ENCODE data around the gene TSEN34.
A peak's percentile ranks its signal among the peaks of the same experiment; 100 is the strongest.
"Not testable (repeated sequence)": the region's sequence is repeated elsewhere in the genome, so short reads cannot be mapped to it uniquely, and the experiment has no call there.

Gene TSEN34

DNA sequence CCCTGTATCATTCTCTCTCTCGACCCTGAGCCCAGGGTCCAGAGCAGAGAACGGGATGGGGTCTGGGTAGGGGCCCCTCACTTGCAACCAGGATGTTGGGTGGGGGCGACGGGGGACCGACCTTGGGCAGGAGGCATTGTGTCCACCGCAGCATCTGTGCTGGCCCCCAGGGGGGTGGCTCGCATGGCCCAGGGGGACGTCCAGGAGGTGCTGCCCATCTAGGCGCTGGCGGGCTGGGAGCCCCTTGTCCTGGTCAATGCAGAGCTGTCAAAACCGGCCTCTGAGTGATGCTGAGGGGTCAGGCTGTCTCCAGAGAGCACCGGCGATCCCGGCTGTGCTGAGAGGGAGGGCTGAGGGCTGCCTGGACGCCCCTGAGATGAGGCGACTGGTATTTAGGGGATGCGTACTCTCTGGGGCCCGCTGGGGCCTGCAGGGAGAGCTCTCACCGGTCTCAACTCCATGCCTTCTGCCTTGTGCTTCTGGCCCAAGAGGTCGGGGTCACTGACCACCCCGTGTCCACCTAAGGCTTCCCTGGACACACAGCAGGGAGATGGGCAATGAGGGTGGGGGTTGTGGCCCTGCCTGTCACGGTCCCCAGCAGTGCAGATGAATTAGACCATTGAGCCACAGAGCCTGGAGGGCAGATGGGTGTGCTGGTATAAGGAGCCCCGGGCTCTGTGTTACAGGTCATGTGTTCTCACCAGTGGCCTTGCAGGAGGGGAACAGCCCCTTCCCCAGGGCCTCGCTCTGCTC, 18.1 kb downstream of the TSEN34 start:
- no peak for DNase-seq (ENCODE audit: low read depth, low spot score)

DNA sequence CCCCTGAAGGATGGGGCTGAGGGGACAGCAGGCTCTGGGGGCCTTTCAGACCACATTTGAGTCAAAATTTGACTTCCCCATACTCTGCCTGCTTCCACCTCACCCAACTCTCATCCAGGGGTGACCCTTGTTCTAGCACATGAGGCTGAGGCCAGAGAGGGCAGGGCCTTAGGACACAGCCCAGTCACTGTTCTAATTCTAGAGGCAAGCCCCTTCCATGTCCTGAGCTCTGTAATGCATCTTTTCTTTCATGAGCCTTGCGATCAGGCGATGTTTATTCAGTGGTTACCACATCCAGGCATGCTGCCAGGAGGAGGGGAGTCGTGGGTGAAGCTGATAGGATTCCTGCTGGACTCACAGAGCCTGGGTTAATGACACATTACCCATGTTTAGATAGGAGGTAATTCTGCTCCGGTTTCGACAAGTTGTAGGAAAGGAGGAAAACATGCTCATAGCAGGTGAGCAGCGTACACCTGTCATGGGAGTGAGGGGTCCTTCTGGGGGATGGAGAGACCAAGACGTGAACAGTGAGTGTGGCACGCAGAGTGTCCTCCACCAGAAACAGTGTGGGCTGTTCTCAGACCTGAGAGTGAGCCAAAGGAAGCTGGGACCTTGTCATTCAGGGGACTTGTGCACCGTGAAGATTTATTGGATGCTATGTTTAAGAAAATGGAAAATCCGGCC, 18.8 kb downstream of the TSEN34 start:
- DNase-seq (ENCODE audit: low read depth, low spot score): peak; percentile 86

DNA sequence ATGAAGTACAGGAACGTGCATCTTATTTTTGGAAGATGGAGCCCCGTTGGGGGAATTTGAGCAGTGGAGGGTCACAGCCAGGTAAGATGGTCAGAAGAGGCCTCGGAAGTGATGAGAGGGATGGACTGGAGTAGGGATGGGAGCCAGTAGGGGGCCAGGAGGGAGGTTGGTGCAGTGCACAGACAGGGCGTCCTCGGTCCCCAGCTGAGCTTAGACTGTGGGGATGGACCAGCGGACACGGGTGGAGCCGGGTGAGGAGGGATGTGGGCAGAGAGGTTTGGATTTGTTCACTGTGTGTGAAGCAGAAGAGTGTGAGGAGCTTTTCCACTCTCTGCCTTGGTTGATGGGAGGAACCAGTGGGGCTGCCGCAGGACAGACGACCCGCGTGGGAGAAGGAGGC, 20.1 kb downstream of the TSEN34 start:
- no peak for DNase-seq (ENCODE audit: low read depth, low spot score)

DNA sequence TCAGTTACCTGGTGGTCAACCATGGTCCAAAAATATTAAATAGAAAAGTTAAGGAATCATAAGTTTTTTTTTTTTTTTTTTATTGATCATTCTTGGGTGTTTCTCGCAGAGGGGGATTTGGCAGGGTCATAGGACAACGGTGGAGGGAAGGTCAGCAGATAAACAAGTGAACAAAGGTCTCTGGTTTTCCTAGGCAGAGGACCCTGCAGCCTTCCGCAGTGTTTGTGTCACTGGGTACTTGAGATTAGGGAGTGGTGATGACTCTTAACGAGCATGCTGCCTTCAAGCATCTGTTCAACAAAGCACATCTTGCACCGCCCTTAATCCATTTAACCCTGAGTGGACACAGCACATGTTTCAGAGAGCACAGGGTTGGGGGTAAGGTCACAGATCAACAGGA, 23.1 kb downstream of the TSEN34 start:
- DNase-seq (ENCODE audit: low read depth, low spot score): not testable (repeated sequence)

DNA sequence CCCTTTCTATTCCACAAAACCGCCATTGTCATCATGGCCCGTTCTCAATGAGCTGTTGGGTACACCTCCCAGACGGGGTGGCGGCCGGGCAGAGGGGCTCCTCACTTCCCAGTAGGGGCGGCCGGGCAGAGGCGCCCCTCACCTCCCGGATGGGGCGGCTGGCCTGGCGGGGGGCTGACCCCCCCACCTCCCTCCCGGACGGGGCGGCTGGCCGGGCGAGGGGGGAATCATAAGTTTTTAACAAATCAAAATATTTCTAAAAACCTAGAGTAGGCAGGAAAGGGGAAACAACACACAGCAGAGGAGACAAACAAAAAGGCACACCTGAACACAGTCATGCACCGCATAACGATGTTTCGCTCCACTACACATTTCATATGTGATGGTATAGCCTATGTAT, 23.6 kb downstream of the TSEN34 start:
- DNase-seq (ENCODE audit: low read depth, low spot score): not testable (repeated sequence)

DNA sequence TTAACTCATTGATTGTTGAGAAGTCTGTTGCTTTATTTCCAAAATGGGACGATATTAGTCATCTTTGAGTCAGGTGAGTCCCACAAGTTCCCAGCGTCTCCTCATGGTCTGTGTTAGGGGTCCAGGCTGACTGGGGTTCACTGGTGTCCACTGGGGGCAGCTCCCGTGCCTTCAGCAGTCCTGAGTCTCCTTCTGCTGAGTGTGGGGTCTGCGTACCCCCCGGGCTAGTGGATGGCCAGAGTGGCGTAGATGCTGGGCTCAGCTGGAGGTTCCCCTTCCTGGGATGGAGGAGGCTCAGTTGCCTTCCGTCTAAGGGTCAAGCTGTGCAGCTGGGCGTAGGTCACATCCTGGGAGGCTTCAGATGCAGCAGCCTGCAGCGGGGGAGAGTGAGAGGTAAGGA, 25.8 kb downstream of the TSEN34 start:
- DNase-seq (ENCODE audit: low read depth, low spot score): no peak

DNA sequence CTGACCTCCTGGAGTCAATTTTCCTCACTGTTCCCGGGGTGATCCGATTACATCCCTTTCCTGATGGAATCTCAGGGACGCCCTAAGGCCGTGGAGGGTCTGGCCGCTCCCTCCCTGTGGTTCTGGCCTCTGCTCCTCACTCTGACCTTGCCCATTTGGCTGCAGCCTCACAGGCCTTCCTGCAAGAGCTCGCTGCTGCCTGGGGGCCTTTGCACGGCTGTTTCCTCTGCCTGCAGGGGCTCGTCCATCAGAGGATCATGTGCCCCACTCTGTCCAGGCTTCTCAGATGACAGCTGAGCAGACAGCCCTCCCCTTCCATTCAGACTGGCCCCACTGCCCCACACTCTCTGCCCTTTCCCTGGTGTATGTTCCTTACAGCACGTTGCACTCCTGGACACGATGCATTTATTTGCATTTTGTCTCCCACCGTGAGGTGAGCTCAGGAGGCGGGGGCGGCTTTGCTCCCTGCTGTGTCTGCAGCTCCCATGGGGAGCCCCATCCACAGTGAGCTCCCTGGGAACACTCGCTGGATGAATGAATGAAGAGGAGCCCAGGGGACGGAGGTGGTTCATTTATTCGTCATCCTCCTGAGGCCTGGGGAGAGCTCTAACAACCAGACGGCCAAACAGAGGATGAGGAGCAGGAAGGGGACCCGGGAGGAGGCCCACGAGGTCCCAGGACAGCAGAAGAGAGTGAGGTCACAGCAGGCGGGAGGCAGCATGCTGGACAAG, 26.6 kb downstream of the TSEN34 start:
- DNase-seq (ENCODE audit: low read depth, low spot score): not testable (repeated sequence)

DNA sequence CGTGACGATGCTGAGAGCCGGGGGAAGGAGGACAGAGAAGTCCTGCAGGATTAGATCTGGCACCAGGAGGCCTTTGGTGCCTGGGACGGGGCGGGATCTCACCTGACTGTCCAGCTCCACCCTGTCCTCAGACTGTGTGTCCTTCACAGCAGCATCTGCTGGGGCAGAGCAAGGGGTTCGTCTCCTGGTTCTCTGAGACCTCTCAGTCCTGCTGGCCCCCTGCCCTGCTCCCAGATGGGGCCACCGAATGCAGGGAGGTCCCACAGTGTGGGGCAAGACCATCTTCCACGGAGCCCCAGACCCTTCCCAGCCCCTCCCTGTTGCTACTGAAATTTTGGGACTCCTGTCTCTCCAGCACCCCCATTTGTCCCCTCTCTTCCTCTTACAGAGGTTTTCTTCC, 27.2 kb downstream of the TSEN34 start:
- no peak for DNase-seq (ENCODE audit: low read depth, low spot score)

DNA sequence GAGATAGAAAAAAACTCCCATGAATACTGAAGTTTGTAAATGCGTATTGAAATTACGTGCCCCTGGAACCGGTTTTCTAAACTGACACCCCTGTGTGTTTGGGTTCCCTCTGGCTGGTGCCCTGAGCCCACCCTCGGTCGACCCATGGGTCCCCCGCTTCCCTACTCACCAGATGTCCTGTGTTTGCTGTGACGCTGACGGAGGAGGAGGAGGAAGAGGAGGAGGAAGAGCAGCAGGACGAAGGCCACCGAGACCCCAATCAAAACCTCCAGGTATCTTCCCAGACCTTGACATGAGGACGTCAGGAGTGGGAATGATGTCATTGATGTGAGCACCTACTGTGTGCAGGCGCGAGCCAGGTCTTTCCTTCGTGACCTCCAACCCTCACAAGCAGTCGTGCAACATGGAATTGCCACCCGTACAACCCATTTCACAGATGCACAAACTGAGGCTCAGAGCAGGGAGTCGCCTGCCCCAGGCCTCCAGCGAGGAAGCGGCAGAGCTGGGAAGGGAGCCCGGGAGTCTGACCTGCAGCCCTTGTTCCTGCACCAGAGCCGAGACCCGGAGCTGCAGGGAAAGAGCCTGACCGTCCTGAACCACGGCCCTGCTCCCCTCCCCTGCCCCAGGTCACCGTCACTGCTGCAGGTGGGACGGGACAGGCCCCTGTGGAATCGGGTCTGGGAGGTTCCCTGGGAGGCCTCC, 28.0 kb downstream of the TSEN34 start:
- DNase-seq (ENCODE audit: low read depth, low spot score): no peak

DNA sequence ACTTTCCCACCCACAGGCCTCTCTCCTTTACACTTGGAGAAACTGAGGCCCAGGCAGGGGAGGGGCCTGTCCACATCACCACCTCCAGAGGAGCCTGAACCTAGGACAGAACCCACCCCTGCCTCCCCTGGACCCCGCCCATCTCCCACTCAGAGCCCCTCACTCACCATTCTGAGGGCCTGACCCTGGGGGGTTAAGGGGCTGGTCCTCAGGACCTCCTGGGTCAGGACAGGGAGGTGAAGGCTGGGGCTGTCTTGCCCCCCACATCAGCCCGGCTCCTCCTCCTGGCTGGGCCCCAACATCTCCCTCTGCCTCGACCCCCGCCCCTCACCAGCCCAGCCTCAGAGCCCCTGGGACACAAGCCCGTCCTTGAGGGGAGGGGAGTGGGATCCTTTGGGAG, 28.6 kb downstream of the TSEN34 start:
- not testable (repeated sequence) for DNase-seq (ENCODE audit: low read depth, low spot score)

DNA sequence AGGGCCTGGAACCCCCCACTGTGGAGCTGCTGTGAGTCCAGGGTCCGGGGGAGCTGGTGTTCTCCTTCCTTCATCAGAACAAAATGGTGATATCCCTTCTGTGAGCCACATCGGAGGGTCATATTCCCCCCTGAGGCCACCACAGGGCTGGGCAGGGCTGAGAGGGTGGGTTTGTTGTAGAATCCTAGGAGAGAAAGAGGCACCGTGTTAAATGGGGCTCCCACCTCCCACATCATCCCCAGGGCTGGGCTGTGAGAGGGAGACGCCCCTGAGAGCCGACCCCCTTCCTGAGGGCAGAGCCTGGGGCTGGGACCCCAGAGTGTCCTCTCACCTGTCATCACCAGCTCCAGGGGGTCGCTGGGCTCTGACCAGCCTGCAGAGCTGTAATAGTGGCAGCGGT, 30.8 kb downstream of the TSEN34 start:
- DNase-seq (ENCODE audit: low read depth, low spot score): not testable (repeated sequence)

DNA sequence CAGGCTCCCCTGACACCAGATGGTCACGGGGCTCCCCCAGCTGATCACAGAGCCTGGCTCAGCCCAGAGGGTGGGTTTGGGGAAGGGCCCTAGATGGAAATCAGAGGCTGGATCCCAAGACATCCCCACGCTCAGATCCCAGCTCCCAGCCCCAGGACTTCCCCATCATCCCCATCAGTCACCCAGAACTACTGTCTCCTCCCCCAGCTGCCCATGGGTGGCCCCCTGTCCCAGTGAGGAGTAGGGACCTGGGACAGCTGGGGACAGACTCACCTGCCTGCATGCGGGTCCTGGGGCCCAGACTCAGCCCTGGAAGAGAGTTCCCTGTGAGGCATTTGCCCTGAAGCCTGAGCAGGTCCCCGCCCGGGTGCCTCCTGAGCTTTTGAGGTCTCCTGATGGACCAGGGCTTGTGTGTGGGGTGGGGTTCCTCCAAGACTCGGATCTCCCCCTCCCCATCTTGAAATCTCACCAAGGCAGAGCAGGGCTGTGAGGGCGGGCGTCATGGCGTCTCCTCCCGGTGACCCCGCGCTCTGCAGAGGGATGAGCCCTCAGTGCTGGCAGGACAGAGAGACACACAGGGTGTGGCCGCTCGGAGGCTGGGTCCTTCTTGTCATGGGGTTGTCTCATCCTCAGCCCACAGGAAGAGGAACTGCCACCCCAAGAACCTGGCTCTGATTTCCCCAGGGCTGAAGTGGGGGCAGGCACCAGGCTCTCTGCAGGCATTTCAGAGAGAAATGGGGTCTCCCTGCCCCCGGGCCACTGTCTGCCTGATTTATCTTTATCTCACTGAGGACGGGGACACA, 31.6 kb downstream of the TSEN34 start, which contains the start of gene LILRB3:
LILRB3 (minus strand) TSS at position 534 of the 803 bp plus-strand sequence; CDS start at position 503, 31 bp downstream.
- not testable (repeated sequence) for DNase-seq (ENCODE audit: low read depth, low spot score)

DNA sequence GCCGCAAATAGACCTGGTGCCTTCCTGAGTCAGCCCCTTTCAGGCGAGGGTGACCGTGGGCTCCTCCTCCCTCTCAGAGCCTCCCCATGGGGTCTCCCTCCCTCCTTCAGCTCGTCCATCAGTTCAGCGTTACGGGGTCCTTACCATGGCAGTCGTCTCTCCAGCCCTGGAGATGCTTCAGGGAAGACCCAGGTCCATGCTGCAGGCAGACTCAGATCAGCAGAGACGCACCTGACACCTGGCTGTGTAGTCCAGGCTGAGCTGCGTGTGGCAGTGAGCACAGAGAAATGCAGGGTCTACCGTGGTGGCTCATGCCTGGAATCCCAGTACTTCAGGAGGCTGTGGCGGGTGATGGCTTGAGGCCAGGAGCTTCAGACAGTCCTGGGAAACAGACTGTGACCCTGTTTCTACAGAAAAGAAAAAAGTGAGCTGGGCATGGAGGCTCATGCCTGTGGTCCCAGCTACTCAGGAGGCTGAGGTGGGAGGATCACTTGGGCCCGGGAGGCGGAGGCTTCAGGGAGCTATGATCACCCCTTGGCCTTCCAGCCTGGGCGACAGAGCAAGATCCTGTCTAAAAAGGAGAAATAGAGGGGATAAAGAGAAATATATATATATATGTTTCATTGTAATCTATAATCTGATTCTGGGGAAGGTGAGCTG, 32.3 kb downstream of the TSEN34 start:
- DNase-seq (ENCODE audit: low read depth, low spot score): not testable (repeated sequence)

DNA sequence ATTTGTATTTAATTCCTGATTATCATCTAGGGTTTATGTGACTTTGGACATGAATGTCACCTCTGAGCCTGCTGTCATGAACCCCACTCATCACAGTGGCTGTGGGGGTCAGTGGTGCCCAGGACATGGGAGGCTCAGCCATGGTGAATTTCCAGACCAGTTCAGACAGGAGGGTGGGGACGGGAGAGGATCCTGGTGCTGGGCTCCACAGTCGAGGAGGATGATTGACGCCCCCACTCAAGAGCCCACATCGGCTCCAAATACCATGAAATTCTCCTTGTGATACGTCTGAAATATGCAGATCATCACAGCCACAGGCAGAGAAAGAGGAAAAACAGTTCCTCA, 32.8 kb downstream of the TSEN34 start:
- not testable (repeated sequence) for DNase-seq (ENCODE audit: low read depth, low spot score)

DNA sequence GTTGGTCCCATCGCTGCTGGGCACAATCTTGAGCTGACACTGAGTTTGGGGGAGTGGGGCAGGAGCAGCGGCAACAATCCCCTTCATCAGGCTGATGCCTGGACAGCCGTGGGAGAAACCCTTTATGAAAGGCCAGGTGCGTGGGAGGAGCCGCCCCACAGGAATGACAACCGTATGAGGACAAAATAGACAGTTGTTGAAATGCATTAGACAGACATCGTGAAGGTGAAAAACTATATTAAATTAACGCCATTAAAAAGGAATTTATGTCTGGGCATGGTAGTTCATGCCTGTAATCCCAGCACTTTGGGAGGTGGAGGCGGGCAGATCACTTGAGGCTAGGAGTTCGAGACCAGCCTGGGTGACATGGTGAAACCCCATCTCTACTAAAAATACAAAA, 33.5 kb downstream of the TSEN34 start:
- DNase-seq (ENCODE audit: low read depth, low spot score): not testable (repeated sequence)

DNA sequence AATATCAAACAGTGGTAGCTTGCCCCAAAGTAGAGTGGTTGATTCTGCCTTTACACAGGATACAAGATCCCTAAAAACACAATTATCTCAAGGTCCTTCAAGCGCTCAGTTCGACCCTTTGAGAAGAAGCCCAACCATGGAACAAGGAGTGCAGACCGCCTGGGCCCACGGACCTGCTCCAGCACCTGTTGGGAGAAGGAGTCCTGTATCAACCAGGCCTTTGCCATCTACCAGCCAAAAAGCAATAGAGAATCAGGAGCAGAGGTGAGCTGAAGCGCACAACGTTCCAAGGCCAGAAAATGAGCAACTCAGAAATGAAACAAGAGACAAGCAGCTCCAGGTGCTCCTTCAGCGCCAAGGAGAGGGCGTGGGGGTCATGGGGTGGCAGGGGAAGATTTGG, 38.0 kb downstream of the TSEN34 start:
- no peak for DNase-seq (ENCODE audit: low read depth, low spot score)

DNA sequence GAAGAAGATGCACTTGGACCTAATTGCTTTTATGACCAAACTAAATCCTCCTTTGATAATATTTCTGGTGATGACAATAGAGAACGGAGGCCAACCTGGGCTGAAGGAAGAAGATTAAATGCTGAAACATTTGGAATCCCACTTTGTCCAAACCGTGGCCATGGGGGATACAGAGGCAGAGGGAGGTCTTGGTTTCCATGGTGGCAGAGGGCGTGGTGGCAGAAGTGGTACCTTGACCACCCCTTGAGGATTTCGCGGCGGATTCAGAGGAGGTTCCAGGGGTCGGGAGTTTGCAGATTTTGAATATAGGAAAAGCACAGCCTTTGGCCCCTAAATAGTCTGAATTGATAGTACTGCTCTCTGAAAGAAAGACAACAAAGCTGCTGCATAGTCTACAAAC, 38.9 kb downstream of the TSEN34 start:
- no peak for DNase-seq (ENCODE audit: low read depth, low spot score)

DNA sequence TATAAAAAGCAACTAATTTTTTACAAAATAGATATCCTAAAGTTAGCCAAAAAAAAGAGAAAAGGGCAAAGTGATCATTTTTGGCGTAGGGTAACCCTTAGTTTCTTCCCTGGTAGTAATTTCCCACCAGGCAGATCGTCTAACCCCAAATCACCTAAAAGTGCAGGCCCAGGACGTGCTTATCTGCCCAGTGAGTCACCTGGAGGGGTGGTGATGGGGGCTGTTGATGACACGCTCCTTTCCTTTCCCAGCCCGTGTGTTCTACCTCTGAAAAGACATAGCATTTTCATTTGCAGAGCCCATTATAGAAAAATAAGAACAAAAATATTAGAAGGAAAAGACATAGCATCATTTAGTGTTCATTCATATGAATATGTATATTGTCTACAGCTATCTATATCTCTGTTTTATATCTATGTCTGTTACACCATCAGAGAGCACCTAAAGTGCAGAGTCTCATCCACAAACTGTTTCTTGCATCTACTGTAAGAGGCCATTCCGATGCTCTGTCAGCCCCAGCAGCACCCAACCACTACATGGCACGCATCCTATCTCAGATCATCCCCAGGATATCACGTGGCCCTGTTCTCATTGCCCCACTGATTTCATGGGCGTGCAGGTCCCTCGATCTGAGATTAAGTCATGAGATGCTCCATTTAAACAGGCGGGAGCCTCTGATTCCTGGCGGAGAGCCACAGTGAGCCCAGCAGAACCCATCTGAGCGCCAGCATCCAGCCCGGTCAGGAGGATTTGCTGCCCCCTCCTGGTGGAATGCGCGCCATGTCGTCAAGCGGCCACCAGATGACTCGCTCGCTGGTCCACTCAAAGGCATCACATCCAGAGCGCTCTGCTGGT, 40.2 kb downstream of the TSEN34 start:
- peak; percentile 17 for DNase-seq (ENCODE audit: low read depth, low spot score)

DNA sequence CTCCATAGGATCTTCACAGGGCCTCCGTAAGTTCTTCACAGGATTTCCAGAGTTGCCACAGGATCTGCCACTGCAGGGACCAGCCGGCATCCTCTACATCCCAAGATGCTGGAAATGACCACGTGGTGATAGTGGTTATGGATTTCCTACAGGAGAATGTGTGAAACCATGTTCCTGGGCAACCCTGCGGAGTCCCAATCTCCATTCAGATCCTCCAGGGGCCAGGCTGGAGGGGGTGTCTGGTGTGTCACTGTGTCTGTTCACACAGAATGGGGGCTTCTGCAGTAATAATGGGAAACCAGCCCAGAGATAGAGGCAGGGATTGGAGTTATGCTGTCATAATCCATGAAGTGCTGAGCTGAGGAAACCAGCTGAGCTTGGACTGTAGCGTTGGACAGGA, 42.8 kb downstream of the TSEN34 start:
- DNase-seq (ENCODE audit: low read depth, low spot score): no peak

All from brain pericyte (primary cell).